Activated naive CD4-positive, alpha-beta T cell treated with anti-CD3 and anti-CD28 coated beads for 36 hours (primary cell): ENCODE measurements around the gene NEK11. TPM values are rescaled to one million over a fixed set of nuclear protein-coding genes. Genes with fewer than 3 reads are reported as not detected.

Experiments
- CTCF ChIA-PET: fragments of 350-600 bp; sonication (Branson Sonifier 250); formaldehyde crosslinking; loops from one replicate; lab custom pipeline; 2021; ENCODE audit warnings: antibody characterized with exemption; lab: Charles Lee
- DNase-seq: peaks from one replicate; pipeline ENCODE4 v3.0.0-alpha.2; 2020
- H3K27ac Mint-ChIP-seq: one replicate; pipeline ENCODE4 v1.8.0; 2021; ENCODE audit warnings: mild to moderate bottlenecking, mixed read lengths
- H3K27me3 Mint-ChIP-seq: one replicate; pipeline ENCODE4 v1.8.0; 2021; ENCODE audit warnings: low read depth, mixed read lengths
- H3K36me3 Mint-ChIP-seq: one replicate; pipeline ENCODE4 v1.8.0; 2021; ENCODE audit warnings: low read depth, mixed read lengths
- H3K4me1 Mint-ChIP-seq: one replicate; pipeline ENCODE4 v1.8.0; 2021; ENCODE audit warnings: low read depth, mixed read lengths
- H3K4me3 Mint-ChIP-seq: one replicate; pipeline ENCODE4 v1.8.0; 2021; ENCODE audit warnings: mild to moderate bottlenecking, moderate library complexity, mixed read lengths
- H3K9me3 Mint-ChIP-seq: one replicate; pipeline ENCODE4 v1.8.0; 2021; ENCODE audit warnings: mixed read lengths
- intact Hi-C: fragments of 100-400 bp; cut with micrococcal nuclease; formaldehyde crosslinking; loops from one replicate; pipeline ENCODE4 v1.15.1; 2023
- total RNA-seq, 2 experiments: library from RNA; stranded (reverse); gene quantifications; one replicate each; pipeline ENCODE4 v1.2.3, GENCODE V29; 2021

Gene NEK11
- total RNA-seq, 2 experiments from 2014 or later = 1.1 to 1.9 TPM

GRCh38 chr3:131048030-131048429 is 21.4 kb downstream of the NEK11 start:
- intact Hi-C loops = no loop called here

GRCh38 chr3:131050001-131050400 is 23.3 kb downstream of the NEK11 start:
- CTCF ChIA-PET = interaction anchor here (0.6 kb wide), 1 partner anchor 17 kb away, joined by 4 read pairs; no protein-coding TSS in a partner anchor
- no peaks in the 10 kb centered on the region for H3K4me1 Mint-ChIP-seq
- intact Hi-C loops = no loop called here
- peaks cover 15% of the 10 kb centered on the region for H3K9me3 Mint-ChIP-seq
- no peaks in the 10 kb centered on the region for H3K27me3 Mint-ChIP-seq
- peaks cover 1% of the 10 kb centered on the region for H3K36me3 Mint-ChIP-seq
- H3K4me3 Mint-ChIP-seq = no peak overlapping the region
- H3K27ac Mint-ChIP-seq = no peak overlapping the region
- DNase-seq = no peak

More at GRCh38 chr3:131048030-131048429, 21.4 kb downstream of the NEK11 start:
- H3K36me3 Mint-ChIP-seq = peaks cover 12% of the 10 kb centered on the region
- no peak for DNase-seq
- H3K27ac Mint-ChIP-seq = no peak overlapping the region
- peaks cover 33% of the 10 kb centered on the region for H3K9me3 Mint-ChIP-seq
- no peaks in the 10 kb centered on the region for H3K27me3 Mint-ChIP-seq
- CTCF ChIA-PET = interaction anchor here (1.1 to 1.2 kb wide), 2 partner anchors 15 to 30 kb away, joined by 3 to 5 read pairs; no protein-coding TSS in a partner anchor
- no peak overlapping the region for H3K4me3 Mint-ChIP-seq
- H3K4me1 Mint-ChIP-seq = no peaks in the 10 kb centered on the region

GRCh38 chr3:131053043-131053859 is 26.6 kb downstream of the NEK11 start:
- Mint-ChIP-seq H3K36me3 (no peaks in the 10 kb centered on the region), H3K4me3 (no peak overlapping the region), H3K27me3 (no peaks in the 10 kb centered on the region), H3K9me3 (no peaks in the 10 kb centered on the region), H3K27ac (no peak overlapping the region), H3K4me1 (no peaks in the 10 kb centered on the region)
- intact Hi-C loops = no loop called here
- DNase-seq = no peak
- CTCF ChIA-PET = interaction anchor here (1.2 to 1.3 kb wide), 2 partner anchors 20 to 21 kb away, joined by 3 read pairs; no protein-coding TSS in a partner anchor

- no peak for DNase-seq
- CTCF ChIA-PET = no interaction called here
- H3K27ac Mint-ChIP-seq = no peak overlapping the region
- intact Hi-C loops = no loop called here
- H3K4me1 Mint-ChIP-seq = peaks cover 3% of the 10 kb centered on the region
- no peaks in the 10 kb centered on the region for H3K27me3 Mint-ChIP-seq
- no peaks in the 10 kb centered on the region for H3K9me3 Mint-ChIP-seq
- H3K36me3 Mint-ChIP-seq = no peaks in the 10 kb centered on the region
- H3K4me3 Mint-ChIP-seq = no peak overlapping the region
Observed at GRCh38 chr3:131067983-131068382, 41.3 kb downstream of the NEK11 start.

- Mint-ChIP-seq H3K4me1 (no peaks in the 10 kb centered on the region), H3K27me3 (no peaks in the 10 kb centered on the region), H3K4me3 (no peak overlapping the region), H3K36me3 (no peaks in the 10 kb centered on the region), H3K9me3 (no peaks in the 10 kb centered on the region), H3K27ac (no peak overlapping the region)
- CTCF ChIA-PET = no interaction called here
- intact Hi-C loops = no loop called here
- no peak for DNase-seq
Observed at GRCh38 chr3:131072099-131072559, 45.5 kb downstream of the NEK11 start.

- no peak for DNase-seq
- Mint-ChIP-seq H3K9me3 (no peaks in the 10 kb centered on the region), H3K36me3 (no peaks in the 10 kb centered on the region), H3K4me3 (no peak overlapping the region), H3K27ac (no peak overlapping the region), H3K4me1 (no peaks in the 10 kb centered on the region), H3K27me3 (no peaks in the 10 kb centered on the region)
- CTCF ChIA-PET = no interaction called here
- intact Hi-C loops = no loop called here
Observed at GRCh38 chr3:131072845-131073244, 46.2 kb downstream of the NEK11 start.

GRCh38 chr3:131075632-131076328 is 49.1 kb downstream of the NEK11 start:
- intact Hi-C loops = no loop called here
- Mint-ChIP-seq H3K27ac (no peak overlapping the region), H3K9me3 (no peaks in the 10 kb centered on the region), H3K4me1 (no peaks in the 10 kb centered on the region), H3K4me3 (no peak overlapping the region), H3K36me3 (no peaks in the 10 kb centered on the region), H3K27me3 (no peaks in the 10 kb centered on the region)
- no peak for DNase-seq
- CTCF ChIA-PET = no interaction called here

GRCh38 chr3:131077904-131078303 is 51.2 kb downstream of the NEK11 start:
- Mint-ChIP-seq H3K36me3 (peaks cover 3% of the 10 kb centered on the region), H3K27me3 (no peaks in the 10 kb centered on the region), H3K27ac (no peak overlapping the region), H3K4me1 (no peaks in the 10 kb centered on the region), H3K9me3 (no peaks in the 10 kb centered on the region), H3K4me3 (no peak overlapping the region)
- intact Hi-C loops = no loop called here
- CTCF ChIA-PET = no interaction called here
- DNase-seq = no peak

GRCh38 chr3:131079086-131079485 is 52.4 kb downstream of the NEK11 start:
- DNase-seq = no peak
- no peaks in the 10 kb centered on the region for H3K4me1 Mint-ChIP-seq
- H3K9me3 Mint-ChIP-seq = no peaks in the 10 kb centered on the region
- peaks cover 3% of the 10 kb centered on the region for H3K36me3 Mint-ChIP-seq
- H3K27me3 Mint-ChIP-seq = no peaks in the 10 kb centered on the region
- H3K4me3 Mint-ChIP-seq = no peak overlapping the region
- H3K27ac Mint-ChIP-seq = no peak overlapping the region
- intact Hi-C loops = no loop called here
- CTCF ChIA-PET = no interaction called here

- Mint-ChIP-seq H3K4me1 (no peaks in the 10 kb centered on the region), H3K27me3 (no peaks in the 10 kb centered on the region), H3K4me3 (no peak overlapping the region), H3K27ac (no peak overlapping the region), H3K9me3 (no peaks in the 10 kb centered on the region), H3K36me3 (peaks cover 3% of the 10 kb centered on the region)
- intact Hi-C loops = no loop called here
- CTCF ChIA-PET = no interaction called here
- no peak for DNase-seq
Observed at GRCh38 chr3:131081224-131081623, 54.5 kb downstream of the NEK11 start.

GRCh38 chr3:131082246-131082645 is 55.6 kb downstream of the NEK11 start:
- Mint-ChIP-seq H3K36me3 (peaks cover 3% of the 10 kb centered on the region), H3K27me3 (no peaks in the 10 kb centered on the region), H3K4me3 (no peak overlapping the region), H3K27ac (no peak overlapping the region), H3K9me3 (no peaks in the 10 kb centered on the region), H3K4me1 (no peaks in the 10 kb centered on the region)
- intact Hi-C loops = no loop called here
- CTCF ChIA-PET = no interaction called here
- no peak for DNase-seq

GRCh38 chr3:131082871-131083863 is 56.5 kb downstream of the NEK11 start:
- Mint-ChIP-seq H3K36me3 (peaks cover 3% of the 10 kb centered on the region), H3K27me3 (no peaks in the 10 kb centered on the region), H3K9me3 (no peaks in the 10 kb centered on the region), H3K4me3 (no peak overlapping the region), H3K4me1 (no peaks in the 10 kb centered on the region), H3K27ac (no peak overlapping the region)
- no peak for DNase-seq
- intact Hi-C loops = no loop called here
- CTCF ChIA-PET = interaction anchor here (1.2 kb wide), 1 partner anchor 50 kb away, joined by 3 read pairs; no protein-coding TSS in a partner anchor
